ENCODE data around the gene FAM168B. TPM values are rescaled to one million over a fixed set of nuclear protein-coding genes. Genes with fewer than 3 reads are reported as not detected.

FAM168B gene
- total and polyA plus RNA-seq, 10 of the 15 experiments (the other 5 are each of a cell fraction or from before 2014, with no cell fraction given), result 3.5 to 77.3 (median 45.9) TPM

DNA sequence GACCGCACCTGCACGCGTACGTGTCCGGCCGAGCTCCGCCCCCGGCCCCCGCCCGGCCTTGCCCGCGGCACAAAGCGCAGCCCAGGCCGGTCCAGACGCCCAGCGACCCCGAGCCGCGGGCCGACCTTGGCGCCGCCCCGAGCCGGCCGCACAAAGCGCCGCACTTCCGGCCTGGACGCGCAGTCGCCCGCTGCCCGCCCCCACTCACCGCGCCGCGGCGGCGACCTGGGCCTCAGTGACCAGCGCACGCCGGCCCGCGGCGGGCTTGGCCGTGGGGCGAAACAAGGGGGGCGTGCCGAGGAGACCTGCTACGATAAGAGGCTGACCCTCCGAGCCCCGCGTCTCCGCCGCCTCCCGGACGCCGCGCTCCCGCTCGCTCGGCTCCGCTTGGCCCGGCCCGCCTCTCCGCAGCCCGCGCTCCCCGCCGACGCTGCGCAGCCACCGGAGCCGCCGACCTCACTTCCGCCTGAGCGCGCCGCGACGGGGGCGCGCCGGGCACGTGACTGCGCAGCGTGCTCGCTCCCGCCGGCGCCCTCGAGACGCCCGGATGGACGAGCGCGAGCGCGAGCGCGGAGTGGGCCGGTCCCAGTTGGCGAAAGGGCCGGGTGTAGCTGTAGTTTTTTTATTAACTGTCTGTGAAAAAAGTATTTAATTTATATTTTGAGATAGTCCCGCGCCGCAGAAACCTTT, at the start of gene FAM168B (continued):
- TF ChIP-seq CREB1 (IDR thresholded peaks at IDR 0.05; ENCODE audit: low read depth) (peak; percentile 39; the same call in 1 of the 2 replicates), JUND (IDR thresholded peaks at IDR 0.05; ENCODE audit: low read depth, low read length) (no peak), CEBPB (IDR thresholded peaks at IDR 0.05; ENCODE audit: borderline replicate concordance in 1 of 2, low read depth in 2 of 2, low read length in 2 of 2) (no peak), RB1 (IDR thresholded peaks at IDR 0.05; ENCODE audit: borderline replicate concordance) (peak; percentile 86; the same call in 1 of the 2 replicates), TAF1 (IDR thresholded peaks at IDR 0.05; ENCODE audit: borderline replicate concordance, low read depth, low read length) (peak; percentile 77; the same call in 1 of the 2 replicates), ZNF207 (IDR thresholded peaks at IDR 0.05; ENCODE audit: borderline replicate concordance) (no peak), POLR2AphosphoS2 (IDR thresholded peaks at IDR 0.05; ENCODE audit: low read depth, low read length) (peak; percentile 75; the same call in 1 of the 2 replicates), MYB (IDR thresholded peaks at IDR 0.05; ENCODE audit: borderline replicate concordance, low read depth, low read length) (no peak)

DNA sequence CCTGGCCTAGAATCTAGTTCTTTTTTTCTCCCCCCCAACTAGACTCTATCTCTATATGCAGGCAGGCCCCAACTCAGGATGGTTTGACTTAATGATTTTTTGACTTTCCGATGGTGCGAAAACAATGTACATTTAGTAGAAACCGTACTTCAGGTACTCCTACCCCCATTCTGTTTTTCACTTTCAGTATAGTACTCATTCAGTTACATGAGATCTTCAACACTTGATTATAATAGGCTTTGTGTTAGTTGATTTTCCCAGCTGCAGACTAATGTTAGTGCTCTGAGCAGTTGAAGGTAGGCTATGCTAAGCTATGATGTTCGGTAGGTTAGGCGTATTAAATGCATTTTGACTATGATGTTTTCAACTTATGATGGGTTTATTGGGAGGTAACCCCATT, 49.6 kb upstream of the FAM168B start:
- no peak overlapping the region for H3K4me2 ChIP-seq (ENCODE audit: control insufficient read depth, insufficient read depth)
- no peak for TF ChIP-seq CHD1 (IDR thresholded peaks at IDR 0.05; ENCODE audit: low read depth, low read length)
- in situ Hi-C loops (cut with MboI) (no loop called here), intact Hi-C loops (cut with micrococcal nuclease; ENCODE audit: unreplicated experiment) (no loop called here)
- ChIA-PET CTCF (no interaction called here), POLR2A (no interaction called here), SMC1A (ENCODE audit: uncharacterized antibody, unreplicated experiment) (no interaction called here), RAD21 (ENCODE audit: unreplicated experiment) (no interaction called here)
- H3K4me3 ChIP-seq, result no peak overlapping the region
- no peak for FAIRE-seq
- H3K9ac ChIP-seq (ENCODE audit: control insufficient read depth, insufficient read depth, low read length), result no peak overlapping the region
- no peaks in the 10 kb centered on the region; the same call in 2 of the 3 replicates for H3K9me3 ChIP-seq (replicated peaks; ENCODE audit: control insufficient read depth, insufficient read depth, low read length)
- peaks cover 17 to 49% of the 10 kb centered on the region in 2 experiments for H3K36me3 ChIP-seq (ENCODE audit: control insufficient read depth in 2 of 2, insufficient read depth in 2 of 2, low read length in 1 of 2)
- no peaks in the 10 kb centered on the region for H3K79me2 ChIP-seq (ENCODE audit: control insufficient read depth, insufficient read depth, low read length)
- no peak for ATAC-seq
- H2AFZ ChIP-seq (ENCODE audit: control insufficient read depth, low read depth, low read length), result no peak overlapping the region
- H3K27me3 ChIP-seq (replicated peaks in 1 of 2; ENCODE audit: control insufficient read depth in 2 of 2, insufficient read depth in 2 of 2, low read length in 1 of 2), result no peaks in the 10 kb centered on the region
- DNase-seq (ENCODE audit: low read depth, low spot score), result no peak
- peaks cover 15% of the 10 kb centered on the region for H3K4me1 ChIP-seq (ENCODE audit: control insufficient read depth, insufficient read depth, low read length)
- no peaks in the 10 kb centered on the region for H4K20me1 ChIP-seq (ENCODE audit: control insufficient read depth, insufficient read depth)
- no peak overlapping the region for H3K27ac ChIP-seq (ENCODE audit: control insufficient read depth, insufficient read depth)
- WGBS (ENCODE audit: insufficient coverage, insufficient replicate concordance, low lambda C conversion rate, missing lambda C conversion rate), result 98% methylated on average over 5 of the region's 5 CpGs
- BruUV-seq (replicated peaks), result no TSS peak
